Measurements from ENCODE around the gene PPFIA2. TPM values are rescaled to one million over a fixed set of nuclear protein-coding genes. Genes with fewer than 3 reads are reported as not detected.

Gene PPFIA2
- total and polyA plus RNA-seq, 7 experiments from 2014 or later = not detected

DNA sequence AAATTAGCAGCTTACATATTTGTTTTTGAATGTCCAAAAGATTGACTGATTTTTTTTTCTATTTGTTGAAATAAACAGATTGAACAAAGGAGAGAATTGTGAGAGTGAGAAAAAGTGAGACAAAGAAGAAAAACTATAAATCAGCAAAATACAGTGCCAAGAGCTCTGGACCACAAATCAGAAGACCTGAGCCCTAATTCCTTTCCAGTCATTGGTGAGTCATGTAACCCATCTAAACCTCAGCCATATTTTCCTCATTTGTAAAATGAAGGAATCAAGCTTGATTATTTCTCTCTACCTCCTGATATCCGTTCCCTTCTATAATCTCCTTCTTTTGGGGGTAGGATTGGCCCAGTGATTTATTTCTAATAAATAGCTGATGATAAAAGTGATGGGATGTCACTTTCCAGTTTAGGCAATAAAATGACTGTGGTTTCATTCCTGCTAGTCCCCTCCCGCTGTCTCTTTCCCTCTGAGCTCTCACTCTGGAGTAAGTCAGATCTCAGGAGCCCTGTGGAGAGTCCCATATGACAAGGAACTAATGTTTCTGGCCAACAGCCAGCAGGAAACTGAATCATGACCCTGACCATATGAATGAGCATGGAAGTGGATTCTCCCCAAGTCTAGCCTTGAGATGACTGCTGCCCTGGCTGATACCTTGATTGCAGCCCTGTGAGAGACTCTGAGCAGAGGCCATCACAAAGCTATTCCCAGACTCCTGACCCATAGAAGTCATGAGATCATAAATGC is 462.4 kb downstream of the PPFIA2 start:
- H3K4me1 Mint-ChIP-seq = no peaks in the 10 kb centered on the region
- no peak overlapping the region for H3K4me3 ChIP-seq (ENCODE audit: low read length)
- no peak overlapping the region for H3K27ac ChIP-seq (ENCODE audit: low read depth, low read length)
- no peak for ATAC-seq
- no peaks in the 10 kb centered on the region for H3K9me3 ChIP-seq (ENCODE audit: control insufficient read depth in 2 of 3, low read length in 3 of 3)
- H3K27ac Mint-ChIP-seq = no peak overlapping the region
- no peaks in the 10 kb centered on the region for H3K4me1 ChIP-seq (ENCODE audit: control insufficient read depth in 2 of 2, insufficient read depth in 2 of 2, low read length in 2 of 2)
- H3K9me3 Mint-ChIP-seq = peaks cover 0 to 9% (median 2%) of the 10 kb centered on the region in 11 donors
- intact Hi-C loops (cut with micrococcal nuclease) = no loop called here
- no peaks in the 10 kb centered on the region for H3K36me3 Mint-ChIP-seq
- DNase-seq = no peak
- no peaks in the 10 kb centered on the region for H3K27me3 Mint-ChIP-seq
- POLR2A ChIA-PET = no interaction called here
- no peak overlapping the region for H3K4me3 Mint-ChIP-seq
- H3K36me3 ChIP-seq (ENCODE audit: control insufficient read depth in 2 of 3, insufficient read depth in 3 of 3, low read length in 3 of 3) = no peaks in the 10 kb centered on the region
- H3K27me3 ChIP-seq (ENCODE audit: control insufficient read depth in 2 of 2, insufficient read depth in 2 of 2, low read length in 2 of 2) = no peaks in the 10 kb centered on the region
- CTCF ChIA-PET = no interaction called here

DNA sequence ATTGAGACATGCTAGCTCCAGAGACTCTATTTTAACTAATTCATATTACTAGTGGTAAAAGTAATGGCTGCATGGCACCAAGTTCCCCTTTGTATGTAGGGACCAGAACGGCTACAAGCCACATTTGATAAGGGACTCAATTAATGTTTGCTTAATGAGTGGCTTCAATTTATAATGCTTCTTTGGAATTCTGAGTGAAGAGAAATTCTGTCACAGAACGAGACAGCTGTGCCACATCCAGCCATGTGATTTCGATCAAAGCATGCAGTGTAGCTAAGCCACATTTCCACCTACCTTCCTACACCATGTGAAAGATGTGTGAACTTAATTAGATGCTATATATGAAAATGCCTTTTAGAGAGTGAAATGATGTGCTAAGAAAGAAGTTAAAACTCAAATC is 463.9 kb downstream of the PPFIA2 start:
- Histone ChIP-seq H3K9me3 (ENCODE audit: control insufficient read depth in 2 of 3, low read length in 3 of 3) (no peaks in the 10 kb centered on the region), H3K36me3 (ENCODE audit: control insufficient read depth in 2 of 3, insufficient read depth in 3 of 3, low read length in 3 of 3) (no peaks in the 10 kb centered on the region), H3K27me3 (ENCODE audit: control insufficient read depth in 2 of 2, insufficient read depth in 2 of 2, low read length in 2 of 2) (no peaks in the 10 kb centered on the region), H3K4me3 (ENCODE audit: low read length) (no peak overlapping the region), H3K4me1 (ENCODE audit: control insufficient read depth in 2 of 2, insufficient read depth in 2 of 2, low read length in 2 of 2) (no peaks in the 10 kb centered on the region), H3K27ac (ENCODE audit: low read depth, low read length) (no peak overlapping the region)
- peaks cover 0 to 3% (median 0%) of the 10 kb centered on the region in 11 donors for H3K9me3 Mint-ChIP-seq
- CTCF ChIA-PET = no interaction called here
- DNase-seq = no peak
- POLR2A ChIA-PET = no interaction called here
- H3K27me3 Mint-ChIP-seq = no peaks in the 10 kb centered on the region
- H3K36me3 Mint-ChIP-seq = no peaks in the 10 kb centered on the region
- H3K27ac Mint-ChIP-seq = no peak overlapping the region
- intact Hi-C loops (cut with micrococcal nuclease) = no loop called here
- no peak overlapping the region for H3K4me3 Mint-ChIP-seq
- no peak for ATAC-seq
- no peaks in the 10 kb centered on the region for H3K4me1 Mint-ChIP-seq

DNA sequence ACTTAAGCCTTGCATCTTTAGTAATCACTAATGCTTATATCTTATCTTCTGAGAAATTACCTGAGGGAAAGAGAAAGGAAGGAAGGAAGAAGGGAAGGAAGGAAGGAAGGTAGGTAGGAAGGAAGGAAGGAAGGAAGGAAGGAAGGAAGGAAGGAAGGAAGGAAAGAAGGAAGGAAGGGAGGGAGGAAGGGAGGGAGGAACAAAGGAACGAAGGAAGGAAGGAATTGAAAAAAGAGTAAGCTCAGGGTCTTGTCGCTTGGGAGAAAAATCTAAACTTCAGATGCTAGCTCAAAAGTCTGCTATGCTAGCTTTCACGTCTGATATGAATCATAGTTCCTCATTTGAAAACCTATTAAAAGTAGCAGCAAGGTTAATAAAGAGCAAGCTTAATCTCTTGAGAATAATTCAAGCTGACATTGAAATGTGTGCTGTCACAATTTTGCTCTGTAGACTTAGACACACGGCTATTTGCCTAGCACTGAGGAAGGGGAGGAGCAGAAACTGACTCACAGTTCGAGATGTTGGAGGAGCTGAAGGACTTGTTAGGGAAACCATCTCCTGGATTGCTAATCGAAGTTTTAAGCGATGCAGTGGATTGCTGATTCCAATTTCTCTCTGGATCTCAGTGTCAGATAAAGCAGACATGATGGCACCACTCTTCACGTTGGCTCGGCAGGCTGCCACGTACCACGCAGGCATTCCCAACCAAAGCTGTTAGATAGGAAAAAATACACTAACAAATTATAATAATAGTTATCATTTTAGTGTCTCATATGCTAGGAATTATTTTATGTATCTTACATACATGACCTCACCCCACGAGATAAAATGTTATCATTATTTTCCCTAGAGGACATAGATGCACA is 464.6 kb downstream of the PPFIA2 start:
- DNase-seq (no peak), ATAC-seq (no peak)
- CTCF ChIA-PET = no interaction called here
- no peaks in the 10 kb centered on the region for H3K9me3 ChIP-seq (ENCODE audit: control insufficient read depth in 2 of 3, low read length in 3 of 3)
- Mint-ChIP-seq H3K9me3 (peaks cover 0 to 5% (median 0%) of the 10 kb centered on the region in 11 donors), H3K27ac (no peak overlapping the region), H3K36me3 (no peaks in the 10 kb centered on the region), H3K27me3 (no peaks in the 10 kb centered on the region), H3K4me3 (no peak overlapping the region), H3K4me1 (no peaks in the 10 kb centered on the region)
- intact Hi-C loops (cut with micrococcal nuclease) = no loop called here
- POLR2A ChIA-PET = no interaction called here
- no peak overlapping the region for H3K27ac ChIP-seq (ENCODE audit: low read depth, low read length)
- H3K27me3 ChIP-seq (ENCODE audit: control insufficient read depth in 2 of 2, insufficient read depth in 2 of 2, low read length in 2 of 2) = no peaks in the 10 kb centered on the region
- no peak overlapping the region for H3K4me3 ChIP-seq (ENCODE audit: low read length)
- H3K36me3 ChIP-seq (ENCODE audit: control insufficient read depth in 2 of 3, insufficient read depth in 3 of 3, low read length in 3 of 3) = no peaks in the 10 kb centered on the region
- no peaks in the 10 kb centered on the region for H3K4me1 ChIP-seq (ENCODE audit: control insufficient read depth in 2 of 2, insufficient read depth in 2 of 2, low read length in 2 of 2)

DNA sequence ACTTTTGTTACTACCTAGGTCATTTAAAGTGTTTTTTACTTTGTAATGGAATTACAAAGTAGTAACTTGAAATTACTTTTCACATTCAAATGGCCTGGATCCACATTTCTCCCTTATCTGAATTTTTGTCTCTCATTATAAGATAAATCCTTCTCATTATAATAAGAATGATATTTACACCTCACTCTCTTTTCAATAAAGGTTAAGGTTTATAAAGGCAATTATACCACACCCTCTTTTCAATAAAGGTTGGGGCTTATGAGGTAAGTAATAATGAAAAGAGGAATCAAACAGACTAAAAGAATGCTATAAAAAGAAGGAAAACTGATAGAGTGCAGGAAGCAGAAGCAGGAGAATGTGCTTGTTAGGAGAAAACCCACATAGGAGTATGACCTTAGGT is 470.5 kb downstream of the PPFIA2 start:
- Histone ChIP-seq H3K27ac (ENCODE audit: low read depth, low read length) (no peak overlapping the region), H3K27me3 (ENCODE audit: control insufficient read depth in 2 of 2, insufficient read depth in 2 of 2, low read length in 2 of 2) (no peaks in the 10 kb centered on the region), H3K36me3 (ENCODE audit: control insufficient read depth in 2 of 3, insufficient read depth in 3 of 3, low read length in 3 of 3) (no peaks in the 10 kb centered on the region), H3K9me3 (ENCODE audit: control insufficient read depth in 2 of 3, low read length in 3 of 3) (no peaks in the 10 kb centered on the region), H3K4me3 (ENCODE audit: low read length) (no peak overlapping the region), H3K4me1 (ENCODE audit: control insufficient read depth in 2 of 2, insufficient read depth in 2 of 2, low read length in 2 of 2) (no peaks in the 10 kb centered on the region)
- intact Hi-C loops (cut with micrococcal nuclease) = no loop called here
- ATAC-seq (no peak), DNase-seq (no peak)
- CTCF ChIA-PET = no interaction called here
- Mint-ChIP-seq H3K27ac (no peak overlapping the region), H3K9me3 (peaks cover 0 to 5% (median 0%) of the 10 kb centered on the region in 11 donors), H3K36me3 (no peaks in the 10 kb centered on the region), H3K27me3 (no peaks in the 10 kb centered on the region), H3K4me3 (no peak overlapping the region), H3K4me1 (no peaks in the 10 kb centered on the region)
- POLR2A ChIA-PET = no interaction called here

DNA sequence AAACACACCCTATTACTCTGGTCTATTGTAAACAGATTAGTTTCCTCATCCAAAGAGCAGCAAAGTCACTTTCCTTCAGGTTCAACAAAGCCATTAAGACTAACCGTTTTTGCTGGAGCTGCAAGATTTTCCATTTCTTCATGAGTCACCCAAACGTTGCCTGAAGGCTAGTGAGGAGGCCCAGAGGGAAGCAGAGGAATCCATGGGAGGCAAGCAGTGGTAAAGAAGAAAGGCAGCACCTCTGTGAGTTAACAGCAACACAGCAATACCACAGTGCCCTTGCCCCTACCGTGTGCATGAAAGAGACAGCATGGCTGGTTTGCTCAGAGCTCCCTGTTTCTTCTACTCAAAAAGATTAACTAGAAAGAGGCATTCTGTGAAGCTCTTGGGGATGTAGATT is 475.0 kb downstream of the PPFIA2 start:
- Mint-ChIP-seq H3K27me3 (no peaks in the 10 kb centered on the region), H3K27ac (no peak overlapping the region), H3K9me3 (peaks cover 0 to 5% (median 0%) of the 10 kb centered on the region in 11 donors), H3K4me1 (no peaks in the 10 kb centered on the region), H3K36me3 (no peaks in the 10 kb centered on the region), H3K4me3 (no peak overlapping the region)
- ATAC-seq (no peak), DNase-seq (no peak)
- Histone ChIP-seq H3K4me1 (ENCODE audit: control insufficient read depth in 2 of 2, insufficient read depth in 2 of 2, low read length in 2 of 2) (no peaks in the 10 kb centered on the region), H3K36me3 (ENCODE audit: control insufficient read depth in 2 of 3, insufficient read depth in 3 of 3, low read length in 3 of 3) (no peaks in the 10 kb centered on the region), H3K27me3 (ENCODE audit: control insufficient read depth in 2 of 2, insufficient read depth in 2 of 2, low read length in 2 of 2) (no peaks in the 10 kb centered on the region), H3K9me3 (ENCODE audit: control insufficient read depth in 2 of 3, low read length in 3 of 3) (no peaks in the 10 kb centered on the region), H3K27ac (ENCODE audit: low read depth, low read length) (no peak overlapping the region), H3K4me3 (ENCODE audit: low read length) (no peak overlapping the region)
- intact Hi-C loops (cut with micrococcal nuclease) = no loop called here
- POLR2A ChIA-PET = no interaction called here
- CTCF ChIA-PET = no interaction called here

DNA sequence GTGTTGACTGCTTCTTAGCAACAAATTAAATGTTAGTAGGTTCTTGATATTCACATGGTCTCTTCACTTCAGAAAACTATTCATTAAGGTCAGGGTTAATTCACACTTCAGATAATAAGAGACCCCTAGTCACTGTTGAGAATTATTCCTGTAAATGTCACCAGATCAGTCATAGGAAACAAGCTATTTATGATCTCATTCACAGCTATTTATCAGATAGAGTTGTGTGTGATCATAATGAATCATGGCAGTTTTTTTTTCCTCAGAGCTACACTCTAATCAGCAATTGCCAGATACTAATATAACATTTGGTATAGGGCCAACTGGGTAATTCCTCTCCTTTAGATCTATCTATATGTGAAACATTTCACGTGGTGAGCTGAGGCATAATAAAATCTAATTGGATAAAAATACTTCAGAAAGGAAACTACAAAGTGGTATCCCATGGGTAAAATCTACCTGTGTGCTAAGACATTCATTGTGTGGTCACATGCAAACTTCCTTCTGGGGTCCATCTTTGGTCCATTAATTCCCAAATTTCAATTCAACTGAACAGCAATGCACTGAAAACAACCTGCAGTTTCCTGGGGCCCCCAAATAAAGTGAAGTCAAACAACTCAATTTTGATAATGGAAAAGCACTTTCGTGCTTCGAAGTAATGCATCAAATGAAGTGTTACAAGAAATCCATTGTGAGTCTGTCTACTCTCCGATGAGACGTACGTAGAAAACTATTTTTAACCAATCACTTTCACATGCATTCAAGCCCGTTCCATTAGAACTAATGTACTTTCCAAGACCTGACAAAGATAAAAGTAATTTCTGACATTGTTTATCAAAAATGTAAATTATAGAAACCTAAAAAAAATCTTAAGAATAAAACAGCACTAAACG is 484.3 kb downstream of the PPFIA2 start:
- no peaks in the 10 kb centered on the region for H3K4me1 ChIP-seq (ENCODE audit: control insufficient read depth in 2 of 2, insufficient read depth in 2 of 2, low read length in 2 of 2)
- H3K36me3 ChIP-seq (ENCODE audit: control insufficient read depth in 2 of 3, insufficient read depth in 3 of 3, low read length in 3 of 3) = no peaks in the 10 kb centered on the region
- intact Hi-C loops (cut with micrococcal nuclease) = no loop called here
- no peaks in the 10 kb centered on the region for H3K27me3 ChIP-seq (ENCODE audit: control insufficient read depth in 2 of 2, insufficient read depth in 2 of 2, low read length in 2 of 2)
- no peak overlapping the region for H3K4me3 Mint-ChIP-seq
- no peaks in the 10 kb centered on the region for H3K4me1 Mint-ChIP-seq
- DNase-seq = no peak
- no peaks in the 10 kb centered on the region for H3K36me3 Mint-ChIP-seq
- ChIA-PET CTCF (no interaction called here), POLR2A (no interaction called here)
- H3K9me3 Mint-ChIP-seq = peaks cover 0 to 6% (median 0%) of the 10 kb centered on the region in 11 donors
- H3K27me3 Mint-ChIP-seq = no peaks in the 10 kb centered on the region
- H3K27ac Mint-ChIP-seq = no peak overlapping the region
- H3K27ac ChIP-seq (ENCODE audit: low read depth, low read length) = no peak overlapping the region
- no peak for ATAC-seq
- no peak overlapping the region for H3K4me3 ChIP-seq (ENCODE audit: low read length)
- no peaks in the 10 kb centered on the region for H3K9me3 ChIP-seq (ENCODE audit: control insufficient read depth in 2 of 3, low read length in 3 of 3)
